ENCODE measurements around the gene AANAT.
"Not testable (repeated sequence)": the region's sequence is repeated elsewhere in the genome, so short reads cannot be mapped to it uniquely, and the experiment has no call there.

Gene AANAT

DNA sequence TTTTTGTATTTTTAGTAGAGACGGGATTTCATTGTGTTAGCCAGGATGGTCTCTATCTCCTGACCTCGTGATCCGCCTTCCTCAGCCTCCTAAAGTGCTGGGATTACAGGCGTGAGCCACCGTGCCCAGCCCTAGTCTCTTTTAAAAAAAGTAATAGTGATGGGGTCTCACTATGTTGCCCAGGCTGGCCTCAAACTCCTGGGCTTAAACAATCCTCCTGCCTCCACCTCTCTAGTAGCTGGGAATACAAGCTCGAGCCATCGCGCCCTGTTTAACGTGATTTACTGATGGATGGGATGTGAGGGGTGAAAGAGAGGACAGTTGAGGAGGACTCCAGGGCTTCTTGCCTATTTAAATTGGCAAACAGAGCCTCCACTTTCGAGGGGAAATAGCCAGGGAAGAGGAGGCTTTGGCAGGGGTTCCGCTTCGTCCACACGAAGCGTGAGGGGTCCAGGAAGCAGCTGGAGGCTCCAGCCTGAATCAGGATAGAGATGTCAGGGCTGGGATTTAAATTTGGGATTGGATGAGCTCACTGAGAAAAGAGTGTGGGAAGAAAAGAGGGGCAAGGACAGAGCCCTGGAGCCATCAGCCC, 41.2 kb downstream of the AANAT start:
- not testable (repeated sequence) for DNase-seq

DNA sequence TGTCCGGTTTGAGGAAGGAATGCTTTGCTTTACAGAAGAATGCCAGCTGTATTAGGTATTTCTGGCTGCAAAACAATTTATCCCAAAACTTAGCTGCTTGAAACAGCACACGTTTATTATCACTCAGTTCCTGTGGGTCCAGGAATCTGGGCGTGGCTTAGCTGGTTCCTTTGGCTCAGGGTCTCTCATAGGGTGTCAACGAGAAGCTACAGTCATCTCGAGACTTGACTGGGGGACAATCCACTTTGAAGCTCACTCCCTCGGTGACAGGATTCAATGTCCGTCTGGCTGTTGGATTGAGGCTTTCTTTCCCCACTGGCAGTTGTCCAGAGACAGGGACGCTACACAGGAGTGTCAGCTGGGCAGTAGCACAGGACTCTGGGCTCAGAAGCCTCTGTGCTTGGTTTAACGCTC, 43.4 kb downstream of the AANAT start:
- no peak for DNase-seq

DNA sequence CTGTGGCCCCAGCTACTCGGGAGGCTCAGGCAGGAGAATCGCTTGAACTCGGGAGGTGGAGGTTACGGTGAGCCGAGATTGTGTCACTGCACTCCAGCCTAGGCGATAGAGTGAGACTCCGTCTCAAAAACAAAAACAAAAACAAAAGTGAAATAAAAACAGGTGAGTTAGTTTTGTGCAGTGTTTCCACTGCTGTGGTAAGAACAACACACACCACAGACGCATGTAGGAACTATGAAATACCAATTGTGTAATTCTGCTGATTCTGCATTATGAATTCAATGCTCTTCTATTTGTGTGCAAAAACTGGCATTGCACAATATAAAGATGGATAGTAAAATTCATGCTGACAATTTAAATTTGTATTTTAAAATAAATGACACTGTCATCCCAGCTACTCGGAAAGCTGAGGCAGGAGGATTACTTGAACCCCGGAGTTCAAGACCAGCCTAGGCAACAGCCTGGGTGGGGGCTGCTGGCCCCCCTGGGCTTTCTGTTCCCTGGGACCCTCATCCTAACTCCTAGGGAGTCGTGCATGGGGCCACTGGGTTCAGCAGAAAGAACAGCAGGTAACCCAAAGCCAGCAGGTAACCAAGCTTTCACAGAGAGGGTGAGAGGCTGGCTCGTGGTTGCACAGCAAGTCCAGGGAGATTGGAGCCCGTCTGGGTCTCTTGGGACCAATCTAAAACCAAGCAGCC, 44.4 kb downstream of the AANAT start:
- DNase-seq = no peak

DNA sequence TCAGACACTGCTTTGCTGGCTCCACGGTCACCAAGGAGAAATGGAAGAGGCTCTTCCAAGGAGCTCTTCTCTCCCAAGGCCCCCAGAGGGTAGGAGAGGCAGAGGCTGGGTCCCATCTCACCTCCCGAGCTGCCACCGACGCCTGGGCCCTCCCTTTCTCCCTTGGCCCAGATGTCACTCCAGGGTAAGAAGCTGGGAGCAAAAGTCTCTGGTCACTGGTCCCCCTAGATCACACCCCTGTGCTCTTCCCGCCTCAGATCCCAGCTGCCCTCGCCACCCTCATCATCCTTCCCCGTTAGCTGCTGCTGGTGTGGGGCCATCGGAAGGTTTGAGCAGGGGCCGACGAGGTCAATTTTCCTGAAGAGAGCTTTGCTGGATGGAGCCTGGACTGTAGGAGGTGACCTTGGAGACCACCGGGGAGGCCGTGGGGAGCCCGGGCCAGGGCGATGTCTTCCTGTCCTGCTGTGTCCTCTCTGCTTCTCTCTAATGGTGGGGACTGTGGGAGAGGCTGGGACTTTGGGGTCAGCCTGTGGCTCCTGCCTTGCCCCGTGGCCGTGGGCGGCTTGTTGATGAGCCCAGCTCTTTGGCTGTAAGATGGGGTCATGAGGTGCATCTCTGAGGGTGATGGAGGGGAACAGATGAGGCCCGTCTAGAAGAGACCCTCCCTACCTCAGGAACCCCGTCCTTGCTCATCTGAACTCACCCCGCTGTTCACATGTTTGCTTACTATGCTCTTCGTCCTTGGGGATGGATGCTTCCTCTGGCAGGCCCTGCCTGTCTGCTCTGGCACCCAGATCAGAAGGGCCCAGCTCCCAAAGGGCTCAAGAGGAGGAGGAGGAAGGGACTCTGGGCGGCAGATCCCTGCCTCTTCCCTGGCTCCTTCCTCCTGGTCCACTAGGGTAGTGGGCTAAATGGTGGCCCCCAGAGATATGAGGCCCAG, 45.2 kb downstream of the AANAT start:
- no peak for DNase-seq

DNA sequence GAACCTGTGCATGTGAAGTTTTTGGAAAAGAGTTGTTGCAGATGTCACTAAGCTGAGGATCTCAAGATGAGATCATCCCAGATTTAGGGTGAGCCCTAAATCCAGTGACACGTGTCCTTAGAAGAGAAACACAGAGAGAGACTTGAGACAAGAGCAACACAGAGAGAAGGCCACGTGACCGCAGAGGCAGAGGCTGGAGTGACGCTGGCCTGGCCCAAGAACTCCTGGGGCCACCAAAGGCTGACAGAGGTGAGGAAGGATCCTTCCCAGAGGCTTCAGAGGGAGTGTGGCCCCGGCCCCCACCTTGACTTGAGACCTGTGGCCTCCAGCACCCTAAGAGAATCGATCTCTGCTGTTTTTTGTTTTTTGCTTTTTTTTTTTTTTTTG, 45.9 kb downstream of the AANAT start:
- no peak for DNase-seq

DNA sequence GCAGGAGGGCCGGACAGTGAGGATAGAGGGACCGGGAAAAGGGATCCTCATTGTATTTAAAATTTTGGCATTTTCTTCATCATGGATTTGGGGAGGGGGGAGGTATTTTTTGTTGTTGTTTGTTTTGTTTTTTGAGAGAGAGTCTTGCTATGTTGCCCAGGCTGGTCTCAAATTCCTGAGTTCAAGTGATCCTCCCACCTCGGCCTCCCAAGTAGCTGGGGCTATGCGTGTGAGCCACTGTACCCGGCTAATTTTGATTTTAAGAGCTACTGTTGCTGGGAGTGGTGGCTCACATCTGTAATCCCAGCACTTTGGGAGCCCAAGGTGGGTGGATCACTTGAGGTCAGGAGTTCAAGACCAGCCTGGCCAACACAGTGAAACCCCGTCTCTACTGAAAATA, 47.0 kb downstream of the AANAT start:
- not testable (repeated sequence) for DNase-seq

DNA sequence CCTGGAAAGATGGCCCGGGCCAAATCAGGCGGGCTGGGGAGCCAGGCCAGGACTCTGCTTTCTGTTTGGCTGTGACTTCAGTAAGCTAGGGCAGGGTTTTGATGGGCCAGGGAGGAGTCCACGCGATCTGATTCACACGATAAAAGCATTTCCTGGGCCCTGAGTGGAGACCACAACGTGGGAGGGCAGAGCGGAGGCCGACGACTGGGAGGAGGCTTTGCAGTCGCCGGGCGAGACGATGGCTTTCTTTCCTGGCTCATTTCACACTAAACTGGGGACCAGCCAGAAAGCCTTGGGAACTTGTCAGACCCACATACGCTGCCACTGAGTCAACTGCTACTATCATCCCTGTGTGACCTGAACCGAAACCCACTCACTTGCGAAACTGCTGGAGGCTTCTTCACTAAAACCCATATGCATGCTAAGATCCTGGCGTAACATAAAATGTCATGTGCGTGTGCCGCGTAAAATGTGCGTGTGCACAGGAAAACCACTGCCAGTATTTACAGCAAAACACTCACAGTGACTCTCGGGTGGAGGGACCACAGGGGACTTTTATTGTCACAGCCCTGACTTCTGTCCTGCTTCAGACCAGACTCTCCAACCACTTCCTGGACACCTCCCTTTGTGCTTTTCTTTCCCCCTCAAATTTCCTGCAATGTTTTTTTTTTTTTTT, 48.0 kb downstream of the AANAT start:
- DNase-seq = peak; percentile 67 to 93 (median 82)

DNA sequence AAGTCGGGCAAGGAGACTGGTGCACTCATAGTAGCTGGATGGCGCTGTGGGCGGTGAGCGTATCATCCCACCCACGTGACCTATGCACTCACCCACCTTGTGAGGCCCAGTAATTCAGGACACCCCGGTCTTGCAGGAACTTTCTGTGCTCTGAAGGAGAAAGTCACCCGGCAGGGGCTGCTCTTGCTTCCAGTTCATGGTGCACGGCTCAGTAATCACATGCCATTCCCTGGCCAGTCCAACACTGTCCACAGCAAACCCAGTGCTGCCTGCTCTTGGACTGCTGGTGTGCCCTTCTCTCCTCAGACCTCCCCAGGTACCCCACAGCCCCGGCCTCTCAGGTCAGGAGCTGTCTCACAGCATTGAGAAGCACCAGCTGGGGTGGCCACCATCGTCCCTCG, 50.2 kb downstream of the AANAT start:
- no peak for DNase-seq

DNA sequence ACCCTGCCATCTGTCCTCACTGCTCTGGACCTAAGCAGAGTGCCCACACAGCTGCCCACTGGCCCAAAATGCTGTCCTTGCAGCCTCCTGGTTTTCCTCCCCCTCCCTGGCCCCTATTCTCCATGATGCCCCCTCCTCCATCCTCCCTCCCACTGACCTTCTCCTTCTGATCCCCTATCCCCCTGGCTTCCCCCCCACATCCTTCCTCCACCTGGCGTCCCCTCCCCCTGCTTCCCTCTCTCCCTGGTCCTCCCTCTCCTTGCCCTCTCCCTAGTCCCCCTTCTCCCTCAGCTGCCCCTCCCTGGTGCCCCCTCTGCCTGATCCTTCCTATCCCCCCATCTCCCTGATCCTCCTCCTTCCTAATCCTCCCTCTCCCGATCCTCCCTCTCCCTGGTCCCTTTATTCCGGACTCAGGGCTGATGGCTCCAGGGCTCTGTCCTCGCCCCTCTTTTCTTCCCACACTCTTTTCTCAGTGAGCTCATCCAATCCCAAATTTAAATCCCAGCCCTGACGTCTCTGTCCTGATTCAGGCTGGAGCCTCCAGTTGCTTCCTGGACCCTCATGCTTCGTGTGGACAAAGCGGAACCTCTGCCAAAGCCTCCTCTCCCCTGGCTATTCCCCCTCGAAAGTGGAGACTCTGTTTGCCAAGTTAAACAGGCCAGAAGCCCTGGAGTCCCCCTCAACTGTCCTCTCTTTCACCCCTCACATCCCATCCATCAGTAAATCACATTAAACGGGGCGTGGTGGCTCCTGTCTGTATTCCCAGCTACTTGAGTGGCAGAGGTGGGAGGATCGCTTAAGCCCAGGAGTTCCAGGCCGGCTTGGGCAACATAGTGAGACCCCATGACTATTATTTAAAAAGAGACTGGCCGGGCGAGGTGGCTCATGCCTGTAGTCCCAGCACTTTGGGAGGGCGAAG, 51.9 kb downstream of the AANAT start:
- DNase-seq = no peak

Measured in stimulated activated naive CD4-positive, alpha-beta T cell (primary cell).